Endothelial cell of umbilical vein (primary cell): ENCODE measurements around the gene AIRE. TPM values are rescaled to one million over a fixed set of nuclear protein-coding genes. Genes with fewer than 3 reads are reported as not detected.

Experiments
- BruUV-seq: library from RNA; stranded (reverse); fragments of 400-500 nt; replicated peaks from 2 replicates; lab custom pipeline; 2021; lab: Mats Ljungman, UMichigan
- CTCF ChIA-PET: fragments of 300-600, 350-600 bp; sonication (Branson Sonifier 250); formaldehyde crosslinking; loops from one replicate; lab custom pipeline; 2021; ENCODE audit warnings: antibody characterized with exemption, inconsistent platforms; lab: Charles Lee
- POLR2A ChIA-PET: fragments of 300-600, 350-600 bp; sonication (Branson Sonifier 250); formaldehyde crosslinking; loops from one replicate; lab custom pipeline; 2021; ENCODE audit warnings: antibody characterized with exemption, inconsistent platforms; lab: Charles Lee
- DNase-seq: peaks from one replicate; pipeline ENCODE4 v3.0.0-alpha.2; 2011; ENCODE audit warnings: low read depth, low spot score
- FAIRE-seq: peaks from 2 replicates; lab custom pipeline; 2011; peaks lifted over from hg19 to GRCh38; lab: Jason Lieb, UNC
- H2AFZ ChIP-seq: 2 replicates; pipeline ENCODE4 v1.6.0; 2012; ENCODE audit warnings: low read depth, low read length, control low read depth, inconsistent platforms
- H3K27ac ChIP-seq: 2 replicates; pipeline ENCODE4 v1.5.1; 2011; ENCODE audit warnings: low read depth, mild to moderate bottlenecking, control low read depth, low read length, moderate library complexity; ENCODE audit not compliant: insufficient read depth
- H3K27me3 ChIP-seq, 2 experiments: 2 replicates each; pipeline versions ENCODE4 v1.6.0 to v1.6.1; 2011; ENCODE audit warnings: low read length in 2 of 2, mixed read lengths in 1 of 2; ENCODE audit not compliant: control insufficient read depth in 2 of 2, insufficient read depth in 2 of 2
- H3K36me3 ChIP-seq, 2 experiments: 2 replicates in 1 of 2; 3 replicates in 1 of 2; pipeline ENCODE4 v1.5.1; 2011; ENCODE audit warnings: low read length in 2 of 2, mild to moderate bottlenecking in 1 of 2, moderate library complexity in 1 of 2; ENCODE audit not compliant: control insufficient read depth in 2 of 2, insufficient read depth in 2 of 2; ENCODE audit errors: extremely low read depth in 1 of 2
- H3K4me1 ChIP-seq: 3 replicates; pipeline ENCODE4 v1.5.1; 2011; ENCODE audit warnings: mild to moderate bottlenecking, low read length; ENCODE audit not compliant: control insufficient read depth, insufficient read depth; ENCODE audit errors: extremely low read depth
- H3K4me2 ChIP-seq: 2 replicates; pipeline ENCODE4 v1.6.1; 2011; ENCODE audit warnings: low read length, control low read depth, mixed read lengths; ENCODE audit not compliant: insufficient read depth
- H3K4me3 ChIP-seq, 3 experiments: fragments of 200-600 bp in 1 of 3; sonication (generic), shearing (Covaris generic) in 1 of 3; replicated peaks in 1 of 3; 2 replicates each; pipeline ENCODE4 v1.5.1; 2011 to 2016; ENCODE audit warnings: control low read depth in 3 of 3, low read length in 3 of 3, mild to moderate bottlenecking in 2 of 3, inconsistent platforms in 1 of 3, low read depth in 1 of 3, moderate library complexity in 1 of 3; ENCODE audit not compliant: insufficient read depth in 1 of 3
- H3K79me2 ChIP-seq: 2 replicates; pipeline ENCODE4 v1.6.0; 2012; ENCODE audit warnings: low read length, inconsistent platforms; ENCODE audit not compliant: control insufficient read depth, insufficient read depth
- H3K9ac ChIP-seq: replicated peaks from 2 replicates; pipeline ENCODE3; 2011; ENCODE audit warnings: low read length, control low read depth; ENCODE audit not compliant: insufficient read depth; ENCODE audit errors: extremely low read depth
- H3K9me1 ChIP-seq: replicated peaks from 3 replicates; pipeline ENCODE4 v1.6.0; 2011; ENCODE audit warnings: mild to moderate bottlenecking, low read length; ENCODE audit not compliant: control insufficient read depth, insufficient read depth; ENCODE audit errors: extremely low read depth
- H3K9me3 ChIP-seq: replicated peaks from 2 replicates; pipeline ENCODE4 v1.5.1; 2012; ENCODE audit warnings: low read length, inconsistent platforms; ENCODE audit not compliant: control insufficient read depth, insufficient read depth
- H4K20me1 ChIP-seq: replicated peaks from 2 replicates; pipeline ENCODE3; 2011; ENCODE audit warnings: mild to moderate bottlenecking, low read length; ENCODE audit not compliant: control insufficient read depth, insufficient read depth; ENCODE audit errors: extremely low read depth
- EZH2 ChIP-seq: IDR thresholded peaks from 2 replicates; pipeline ENCODE4 v1.6.1; 2012; ENCODE audit warnings: borderline replicate concordance, low read depth, mild to moderate bottlenecking, moderate library complexity, low read length, inconsistent platforms; ENCODE audit not compliant: severe bottlenecking
- FOS ChIP-seq: IDR thresholded peaks from 2 replicates; pipeline ENCODE4 v1.6.1; 2011; ENCODE audit warnings: mild to moderate bottlenecking, low read length, moderate library complexity, borderline replicate concordance; ENCODE audit not compliant: insufficient read depth
- GATA2 ChIP-seq: IDR thresholded peaks from 2 replicates; pipeline ENCODE4 v1.7.0; 2011; ENCODE audit warnings: low read depth, mild to moderate bottlenecking, moderate library complexity, mixed read lengths, low read length; ENCODE audit not compliant: insufficient read length, insufficient read depth
- JUN ChIP-seq: IDR thresholded peaks from 2 replicates; pipeline ENCODE4 v1.6.1; 2011; ENCODE audit warnings: borderline replicate concordance, low read depth; ENCODE audit not compliant: insufficient read length, insufficient read depth
- MAX ChIP-seq: IDR thresholded peaks from 2 replicates; pipeline ENCODE4 v1.6.1; 2011; ENCODE audit not compliant: insufficient read depth, insufficient read length
- MYC ChIP-seq: IDR thresholded peaks from one replicate; pipeline ENCODE4 v1.6.1; 2011; ENCODE audit warnings: mild to moderate bottlenecking, low read depth, low read length
- POLR2A ChIP-seq: IDR thresholded peaks from 2 replicates; pipeline ENCODE4 v1.6.1; 2012; ENCODE audit warnings: low read depth, mild to moderate bottlenecking, control low read depth, low read length
- POLR2AphosphoS5 ChIP-seq: IDR thresholded peaks from 2 replicates; pipeline ENCODE4 v1.6.1; 2012; ENCODE audit warnings: low read depth, mild to moderate bottlenecking, control low read depth, low read length, moderate library complexity; ENCODE audit not compliant: insufficient read depth
- dilution Hi-C: fragments of 300-500 bp; cut with MboI; formaldehyde crosslinking; loops from one replicate; pipeline ENCODE4 v1.15.0; 2019; ENCODE audit warnings: low sequenced_read_pairs; ENCODE audit not compliant: extremely low pct_ligation_motif_present
- intact Hi-C: fragments of 100-400 bp; cut with micrococcal nuclease; formaldehyde crosslinking; loops from one replicate; pipeline ENCODE4 v1.10.0; 2022
- polyA plus RNA-seq, 4 experiments: library from polyadenylated mRNA; depleted of rRNA in 3 of 4; stranded (reverse) in 3 of 4; unstranded in 1 of 4; fragments of >200 nt; gene quantifications; 2 replicates each; pipeline versions ENCODE4 v1.2.1 to v1.2.3, GENCODE V29; 2011 to 2012; ENCODE audit warnings: missing spikeins in 1 of 4
- total RNA-seq: library from RNA; stranded (reverse); gene quantifications from 2 replicates; pipeline ENCODE4 v1.2.3, GENCODE V29; 2021
- TF ChIP-seq, protein P1 (sequence below), 2 donors: IDR thresholded peaks; 1 replicate in 1 of 2; 2 replicates in 1 of 2; pipeline ENCODE4 v1.5.1; 2011; ENCODE audit warnings: low read length in 2 of 2, mild to moderate bottlenecking in 2 of 2, moderate library complexity in 2 of 2, control low read depth in 1 of 2, inconsistent platforms in 1 of 2, low read depth in 1 of 2; ENCODE audit not compliant: insufficient read depth in 1 of 2; ENCODE audit errors: extremely low read depth in 1 of 2

Gene AIRE
- total and polyA plus RNA-seq, 2 donors (not counting 3 experiments of a cell fraction or from before 2014, with no cell fraction given), result 0.04 to 0.11 TPM

GRCh38 chr21:44327603-44327974 is 41.9 kb downstream of the AIRE start:
- Histone ChIP-seq H3K9me3 (no peaks in the 10 kb centered on the region), H3K27me3 (no peaks in the 10 kb centered on the region), H3K4me2 (no peak overlapping the region), H2AFZ (no peak overlapping the region), H3K9me1 (no peaks in the 10 kb centered on the region), H3K9ac (no peak overlapping the region), H3K4me3 (no peak overlapping the region), H3K27ac (no peak overlapping the region), H4K20me1 (no peaks in the 10 kb centered on the region), H3K36me3 (peaks cover 5 to 22% of the 10 kb centered on the region in 2 experiments), H3K79me2 (no peaks in the 10 kb centered on the region), H3K4me1 (no peaks in the 10 kb centered on the region)
- BruUV-seq, result no TSS peak
- intact Hi-C loops (no loop called here), dilution Hi-C loops (no loop called here)
- TF ChIP-seq, protein P1, sequence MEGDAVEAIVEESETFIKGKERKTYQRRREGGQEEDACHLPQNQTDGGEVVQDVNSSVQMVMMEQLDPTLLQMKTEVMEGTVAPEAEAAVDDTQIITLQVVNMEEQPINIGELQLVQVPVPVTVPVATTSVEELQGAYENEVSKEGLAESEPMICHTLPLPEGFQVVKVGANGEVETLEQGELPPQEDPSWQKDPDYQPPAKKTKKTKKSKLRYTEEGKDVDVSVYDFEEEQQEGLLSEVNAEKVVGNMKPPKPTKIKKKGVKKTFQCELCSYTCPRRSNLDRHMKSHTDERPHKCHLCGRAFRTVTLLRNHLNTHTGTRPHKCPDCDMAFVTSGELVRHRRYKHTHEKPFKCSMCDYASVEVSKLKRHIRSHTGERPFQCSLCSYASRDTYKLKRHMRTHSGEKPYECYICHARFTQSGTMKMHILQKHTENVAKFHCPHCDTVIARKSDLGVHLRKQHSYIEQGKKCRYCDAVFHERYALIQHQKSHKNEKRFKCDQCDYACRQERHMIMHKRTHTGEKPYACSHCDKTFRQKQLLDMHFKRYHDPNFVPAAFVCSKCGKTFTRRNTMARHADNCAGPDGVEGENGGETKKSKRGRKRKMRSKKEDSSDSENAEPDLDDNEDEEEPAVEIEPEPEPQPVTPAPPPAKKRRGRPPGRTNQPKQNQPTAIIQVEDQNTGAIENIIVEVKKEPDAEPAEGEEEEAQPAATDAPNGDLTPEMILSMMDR (IDR thresholded peaks at IDR 0.05; ENCODE audit: extremely low read depth in 1 of 2, insufficient read depth in 1 of 2, low read depth in 1 of 2, low read length in 2 of 2), result no peak
- TF ChIP-seq FOS (no peak), POLR2AphosphoS5 (no peak), GATA2 (no peak), MYC (no peak), POLR2A (no peak), JUN (no peak), MAX (no peak), EZH2 (no peak)
- POLR2A ChIA-PET, result no interaction called here
- no peak for DNase-seq
- FAIRE-seq, result no peak
- CTCF ChIA-PET, result no interaction called here
